Hindlimb muscle (tissue), 1 donor: ENCODE measurements around the gene EPHB1. TPM values are rescaled to one million over a fixed set of nuclear protein-coding genes. Genes with fewer than 3 reads are reported as not detected.

ENCODE experiments used
- DNase-seq: peaks from one replicate; pipeline ENCODE4 v3.0.0-alpha.2; 2013
- polyA plus RNA-seq: library from polyadenylated mRNA; unstranded; fragments of 120-200 nt; gene quantifications from one replicate; pipeline ENCODE4 v1.2.1, GENCODE V29; 2013; ENCODE audit not compliant: insufficient read length

The EPHB1 gene
- polyA plus RNA-seq, 1 donor, result 61.0 TPM

GRCh38 chr3:134916276-134916961 is 121.4 kb downstream of the EPHB1 start:
- no peak for DNase-seq

GRCh38 chr3:134917631-134918030 is 122.6 kb downstream of the EPHB1 start:
- DNase-seq, result no peak

GRCh38 chr3:134918441-134918840 is 123.4 kb downstream of the EPHB1 start:
- DNase-seq, result no peak

GRCh38 chr3:134922101-134922500 is 127.0 kb downstream of the EPHB1 start:
- DNase-seq, result no peak

GRCh38 chr3:134922866-134923265 is 127.8 kb downstream of the EPHB1 start:
- DNase-seq, result no peak

- DNase-seq, result no peak
Measured at GRCh38 chr3:134923286-134923685, 128.2 kb downstream of the EPHB1 start.

GRCh38 chr3:134927599-134927998 is 132.5 kb downstream of the EPHB1 start:
- DNase-seq, result no peak

- no peak for DNase-seq
Measured at GRCh38 chr3:134928392-134928791, 133.3 kb downstream of the EPHB1 start.

GRCh38 chr3:134928819-134929218 is 133.8 kb downstream of the EPHB1 start:
- no peak for DNase-seq

GRCh38 chr3:134929976-134930375 is 134.9 kb downstream of the EPHB1 start:
- no peak for DNase-seq

GRCh38 chr3:134931045-134931785 is 136.2 kb downstream of the EPHB1 start:
- no peak for DNase-seq

- no peak for DNase-seq
Measured at GRCh38 chr3:134932035-134932434, 137.0 kb downstream of the EPHB1 start.

GRCh38 chr3:134933997-134934396 is 138.9 kb downstream of the EPHB1 start:
- no peak for DNase-seq

- no peak for DNase-seq
Measured at GRCh38 chr3:134934933-134935332, 139.9 kb downstream of the EPHB1 start.

GRCh38 chr3:134937256-134938028 is 142.4 kb downstream of the EPHB1 start:
- DNase-seq, result peak; percentile 7

- no peak for DNase-seq
Measured at GRCh38 chr3:134938029-134938525, 143.0 kb downstream of the EPHB1 start.

GRCh38 chr3:134939978-134940377 is 144.9 kb downstream of the EPHB1 start:
- DNase-seq, result no peak

GRCh38 chr3:134941820-134942219 is 146.8 kb downstream of the EPHB1 start:
- DNase-seq, result no peak

- no peak for DNase-seq
Measured at GRCh38 chr3:134944429-134944828, 149.4 kb downstream of the EPHB1 start.

- no peak for DNase-seq
Measured at GRCh38 chr3:134949150-134949549, 154.1 kb downstream of the EPHB1 start.

- no peak for DNase-seq
Measured at GRCh38 chr3:134952371-134952770, 157.3 kb downstream of the EPHB1 start.

- DNase-seq, result no peak
Measured at GRCh38 chr3:134955874-134956273, 160.8 kb downstream of the EPHB1 start.

- no peak for DNase-seq
Measured at GRCh38 chr3:134956395-134956794, 161.3 kb downstream of the EPHB1 start.
